Astrocyte (in vitro differentiated cells and primary cell): Measurements from ENCODE around the gene KIF21B.

Experiments
- CTCF ChIP-seq: IDR thresholded peaks from 2 replicates; pipeline ENCODE4 v1.5.1; 2011; ENCODE audit warnings: low read depth, mild to moderate bottlenecking, inconsistent platforms, low read length, moderate library complexity; ENCODE audit not compliant: insufficient read depth
- EZH2 ChIP-seq: IDR thresholded peaks from 2 replicates; pipeline ENCODE4 v1.6.1; 2012; ENCODE audit warnings: mild to moderate bottlenecking, low read length, inconsistent platforms; ENCODE audit not compliant: insufficient read depth

DNA sequence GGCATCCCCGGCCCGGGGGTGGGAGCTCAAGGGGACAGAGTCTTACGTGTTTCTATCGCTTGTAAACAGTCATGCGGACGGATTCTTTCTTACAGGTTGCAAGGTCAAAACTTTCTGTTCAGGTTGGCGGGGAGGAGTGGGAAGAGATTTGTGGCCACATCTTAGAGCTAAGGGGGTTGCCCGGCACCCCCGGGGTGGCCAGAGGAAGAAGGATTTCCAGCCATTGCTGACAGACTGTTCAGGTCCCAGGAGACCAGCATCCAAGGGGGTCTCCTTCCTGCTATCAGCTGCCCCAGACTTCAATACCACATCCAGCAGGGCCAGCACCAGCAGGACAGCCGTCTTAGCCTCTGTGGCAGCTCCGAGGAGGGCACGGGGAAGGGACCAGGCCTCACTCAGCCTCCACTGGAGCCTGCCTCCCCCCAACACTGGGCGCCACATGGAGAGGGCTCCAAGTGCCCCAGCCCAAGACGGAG lies 52.0 kb downstream of the KIF21B start:
- no peak for TF ChIP-seq EZH2
- no peak for TF ChIP-seq CTCF
